BJ (cell line): ENCODE results near the gene RPRML. TPM values are rescaled to one million over a fixed set of nuclear protein-coding genes. Genes with fewer than 3 reads are reported as not detected.
"Not testable (repeated sequence)": the region's sequence is repeated elsewhere in the genome, so short reads cannot be mapped to it uniquely, and the experiment has no call there.

Source experiments
- CTCF ChIA-PET: fragments of 350-600 bp; formaldehyde crosslinking; extraction: SDS; loops from one replicate; lab custom pipeline; 2021; ENCODE audit warnings: antibody characterized with exemption, inconsistent platforms; lab: Yijun Ruan, JAX
- POLR2A ChIA-PET: fragments of 300-600 bp; sonication (Branson Sonifier 250); formaldehyde crosslinking; extraction: SDS; loops from one replicate; lab custom pipeline; 2021; ENCODE audit warnings: antibody characterized with exemption; lab: Charles Lee
- DNase-seq: peaks from one replicate; pipeline ENCODE4 v3.0.0-alpha.2; 2011; ENCODE audit warnings: low read depth
- H3K27me3 ChIP-seq: 2 replicates; pipeline ENCODE4 v1.6.0; 2011; ENCODE audit warnings: low read length; ENCODE audit not compliant: control insufficient read depth, insufficient read depth
- H3K36me3 ChIP-seq: 2 replicates; pipeline ENCODE4 v1.5.1; 2011; ENCODE audit warnings: low read length; ENCODE audit not compliant: control insufficient read depth, insufficient read depth
- H3K4me3 ChIP-seq: 2 replicates; pipeline ENCODE4 v1.5.1; 2011; ENCODE audit warnings: low read depth, mild to moderate bottlenecking, control low read depth, low read length
- CTCF ChIP-seq: IDR thresholded peaks from 2 replicates; pipeline ENCODE4 v1.5.1; 2011; ENCODE audit warnings: low read depth, mild to moderate bottlenecking, control low read depth, inconsistent platforms, low read length, moderate library complexity; ENCODE audit not compliant: insufficient read depth
- polyA plus RNA-seq: library from polyadenylated mRNA; depleted of rRNA; stranded (reverse); fragments of >200 nt; gene quantifications from 2 replicates; pipeline ENCODE4 v1.2.3, GENCODE V29; 2011

RPRML gene
- polyA plus RNA-seq, 1 experiment = not detected

GRCh38 chr17:47004906-47005305 is 25.9 kb upstream of the RPRML start:
- TF ChIP-seq CTCF = no peak
- no peaks in the 10 kb centered on the region for H3K36me3 ChIP-seq
- no peak for DNase-seq
- H3K27me3 ChIP-seq = no peaks in the 10 kb centered on the region
- H3K4me3 ChIP-seq = no peak overlapping the region
- ChIA-PET CTCF (interaction anchor here (1.5 to 2.9 kb wide), 3 partner anchors 11 to 164 kb away, joined by 3 to 22 read pairs (median 5); no protein-coding TSS in a partner anchor), POLR2A (no interaction called here)

- CTCF ChIA-PET = interaction anchor here (1.5 to 5.8 kb wide), 3 partner anchors 10 to 168 kb away, joined by 3 to 66 read pairs (median 4); no protein-coding TSS in a partner anchor
- POLR2A ChIA-PET, H3K27me3 ChIP-seq, H3K4me3 ChIP-seq, H3K36me3 ChIP-seq, DNase-seq: not testable (repeated sequence)
Observed at GRCh38 chr17:47003864-47004263, 24.8 kb upstream of the RPRML start.

- DNase-seq = no peak
- no peaks in the 10 kb centered on the region for H3K36me3 ChIP-seq
- CTCF ChIA-PET = interaction anchor here (2.0 to 5.8 kb wide), 2 partner anchors 54 to 155 kb away, joined by 5 to 30 read pairs; no protein-coding TSS in a partner anchor
- H3K4me3 ChIP-seq = no peak overlapping the region
- TF ChIP-seq CTCF = no peak
- H3K27me3 ChIP-seq = 0 out of 2 replicates have a peak, but pooled peaks cover 2% of the 10 kb centered on the region
- POLR2A ChIA-PET = no interaction called here
Observed at GRCh38 chr17:46995841-46996571, 17.0 kb upstream of the RPRML start.

GRCh38 chr17:46994993-46995392 is 15.9 kb upstream of the RPRML start:
- no peak for DNase-seq
- Histone ChIP-seq H3K36me3 (no peaks in the 10 kb centered on the region), H3K27me3 (0 out of 2 replicates have a peak, but pooled peaks cover 2% of the 10 kb centered on the region), H3K4me3 (no peak overlapping the region)
- ChIA-PET CTCF (interaction anchor here (1.2 to 5.8 kb wide), 3 partner anchors 10 to 154 kb away, joined by 3 to 30 read pairs (median 5); no protein-coding TSS in a partner anchor), POLR2A (no interaction called here)
- TF ChIP-seq CTCF = no peak

GRCh38 chr17:46991617-46992016 is 12.6 kb upstream of the RPRML start:
- TF ChIP-seq CTCF = no peak
- Histone ChIP-seq H3K4me3 (no peak overlapping the region), H3K27me3 (peaks cover 4% of the 10 kb centered on the region; the same call in 1 of the 2 replicates), H3K36me3 (no peaks in the 10 kb centered on the region)
- ChIA-PET POLR2A (no interaction called here), CTCF (interaction anchor here (0.9 to 1.7 kb wide), 3 partner anchors 10 to 149 kb away, joined by 4 to 5 read pairs (median 4); no protein-coding TSS in a partner anchor)
- DNase-seq = no peak
